ENCODE results near the gene PIEZO2.
"Not testable (repeated sequence)": the region's sequence is repeated elsewhere in the genome, so short reads cannot be mapped to it uniquely, and the experiment has no call there.

Gene PIEZO2

GRCh38 chr18:10919851-10920250 lies 229.5 kb downstream of the PIEZO2 start:
- DNase-seq (ENCODE audit: low read depth): no peak
- no peak for TF ChIP-seq CTCF (IDR thresholded peaks at IDR 0.05; ENCODE audit: control insufficient read depth, insufficient read depth, low read depth, low read length, missing control alignments)
- H3K4me3 ChIP-seq (ENCODE audit: control insufficient read depth, low read depth, low read length): no peak overlapping the region

GRCh38 chr18:10916865-10917264 lies 232.5 kb downstream of the PIEZO2 start:
- TF ChIP-seq CTCF (IDR thresholded peaks at IDR 0.05; ENCODE audit: control insufficient read depth, insufficient read depth, low read depth, low read length, missing control alignments): no peak
- DNase-seq (ENCODE audit: low read depth): no peak
- H3K4me3 ChIP-seq (ENCODE audit: control insufficient read depth, low read depth, low read length): no peak overlapping the region

DNA sequence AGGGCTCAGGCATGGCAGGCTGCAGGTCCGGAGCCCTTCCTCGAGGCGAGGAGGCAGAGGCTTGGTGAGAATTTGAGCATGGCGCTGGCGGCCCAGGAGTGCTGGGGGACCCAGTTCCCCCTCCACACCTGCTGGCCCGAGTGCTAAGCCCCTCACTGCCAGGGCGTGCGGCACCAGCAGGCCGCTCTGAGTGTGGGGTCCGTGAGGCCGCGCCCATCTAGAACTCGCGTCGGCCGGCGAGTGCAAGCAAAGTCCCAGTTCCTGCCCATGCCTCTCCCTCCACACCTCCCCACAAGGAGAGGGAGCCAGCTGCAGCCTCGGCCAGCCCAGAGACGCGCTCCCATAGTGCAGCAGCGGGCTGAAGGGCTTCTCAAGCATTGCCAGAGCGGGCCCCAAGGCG lies 233.0 kb downstream of the PIEZO2 start:
- no peak for DNase-seq (ENCODE audit: low read depth)
- TF ChIP-seq CTCF (IDR thresholded peaks at IDR 0.05; ENCODE audit: control insufficient read depth, insufficient read depth, low read depth, low read length, missing control alignments): no peak
- no peak overlapping the region for H3K4me3 ChIP-seq (ENCODE audit: control insufficient read depth, low read depth, low read length)

DNA sequence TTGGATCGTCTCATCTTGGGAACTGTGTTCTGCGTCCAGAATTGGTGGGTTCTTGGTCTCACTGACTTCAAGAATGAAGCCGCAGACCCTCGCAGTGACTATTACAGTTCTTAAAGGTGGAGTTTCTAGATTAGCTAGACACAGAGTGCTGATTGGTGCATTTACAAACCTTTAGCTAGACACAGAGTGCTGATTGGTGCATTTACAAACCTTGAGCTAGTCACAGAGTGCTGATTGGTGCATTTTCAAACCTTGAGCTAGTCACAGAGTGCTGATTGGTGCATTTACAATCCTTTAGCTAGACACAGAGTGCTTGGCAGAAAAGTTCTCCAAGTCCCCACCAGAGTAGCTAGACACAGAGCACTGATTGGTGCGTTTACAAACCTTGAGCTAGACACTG lies 233.6 kb downstream of the PIEZO2 start:
- not testable (repeated sequence) for H3K4me3 ChIP-seq (ENCODE audit: control insufficient read depth, low read depth, low read length); DNase-seq (ENCODE audit: low read depth)

GRCh38 chr18:10914610-10915009 lies 234.8 kb downstream of the PIEZO2 start:
- DNase-seq (ENCODE audit: low read depth); H3K4me3 ChIP-seq (ENCODE audit: control insufficient read depth, low read depth, low read length): not testable (repeated sequence)

GRCh38 chr18:10913919-10914318 lies 235.4 kb downstream of the PIEZO2 start:
- no peak for DNase-seq (ENCODE audit: low read depth)
- no peak overlapping the region for H3K4me3 ChIP-seq (ENCODE audit: control insufficient read depth, low read depth, low read length)
- TF ChIP-seq CTCF (IDR thresholded peaks at IDR 0.05; ENCODE audit: control insufficient read depth, insufficient read depth, low read depth, low read length, missing control alignments): no peak

- H3K4me3 ChIP-seq (ENCODE audit: control insufficient read depth, low read depth, low read length): no peak overlapping the region
- no peak for TF ChIP-seq CTCF (IDR thresholded peaks at IDR 0.05; ENCODE audit: control insufficient read depth, insufficient read depth, low read depth, low read length, missing control alignments)
- DNase-seq (ENCODE audit: low read depth): no peak
Measured at GRCh38 chr18:10912790-10913545, 236.4 kb downstream of the PIEZO2 start.

GRCh38 chr18:10909724-10910123 lies 239.6 kb downstream of the PIEZO2 start:
- no peak for DNase-seq (ENCODE audit: low read depth)
- TF ChIP-seq CTCF (IDR thresholded peaks at IDR 0.05; ENCODE audit: control insufficient read depth, insufficient read depth, low read depth, low read length, missing control alignments): no peak
- no peak overlapping the region for H3K4me3 ChIP-seq (ENCODE audit: control insufficient read depth, low read depth, low read length)
